HG03060 (cell line): ENCODE results near the gene CHAC2.
"Not testable (repeated sequence)": the region's sequence is repeated elsewhere in the genome, so short reads cannot be mapped to it uniquely, and the experiment has no call there.

Experiments
- ATAC-seq: cut with Tn5 transposase; IDR thresholded peaks from one replicate; pipeline ENCODE4 v1.9.1; 2021; ENCODE audit warnings: low read depth, moderate number of reproducible peaks; ENCODE audit not compliant: unreplicated experiment

Gene CHAC2

GRCh38 chr2:53767405-53768241 is at the start of gene CHAC2:
TSS of gene CHAC2 (plus strand) at chr2:53767804. CDS start at chr2:53767887, 83 bp downstream.
- ATAC-seq: peak; percentile 71

- not testable (repeated sequence) for ATAC-seq
Observed at GRCh38 chr2:53720944-53721343, 46.7 kb upstream of the CHAC2 start.

GRCh38 chr2:53724536-53724935 is 43.1 kb upstream of the CHAC2 start:
- no peak for ATAC-seq

- no peak for ATAC-seq
Observed at GRCh38 chr2:53725662-53726061, 41.9 kb upstream of the CHAC2 start.

- ATAC-seq: no peak
Observed at GRCh38 chr2:53727921-53728320, 39.7 kb upstream of the CHAC2 start.

GRCh38 chr2:53729143-53729762 is 38.4 kb upstream of the CHAC2 start:
- no peak for ATAC-seq

GRCh38 chr2:53737091-53737490 is 30.5 kb upstream of the CHAC2 start:
- ATAC-seq: no peak

- no peak for ATAC-seq
Observed at GRCh38 chr2:53739032-53739431, 28.6 kb upstream of the CHAC2 start.

GRCh38 chr2:53740170-53740569 is 27.4 kb upstream of the CHAC2 start:
- no peak for ATAC-seq

- ATAC-seq: no peak
Observed at GRCh38 chr2:53744395-53745065, 23.1 kb upstream of the CHAC2 start.

- no peak for ATAC-seq
Observed at GRCh38 chr2:53750041-53750768, 17.4 kb upstream of the CHAC2 start.

GRCh38 chr2:53751728-53752127 is 15.9 kb upstream of the CHAC2 start:
- ATAC-seq: peak; percentile 95

GRCh38 chr2:53752385-53752784 is 15.2 kb upstream of the CHAC2 start:
- ATAC-seq: no peak

GRCh38 chr2:53753041-53753440 is 14.6 kb upstream of the CHAC2 start:
- ATAC-seq: no peak

GRCh38 chr2:53755121-53755520 is 12.5 kb upstream of the CHAC2 start:
- no peak for ATAC-seq

GRCh38 chr2:53756644-53757043 is 11.0 kb upstream of the CHAC2 start:
- ATAC-seq: no peak

- not testable (repeated sequence) for ATAC-seq
Observed at GRCh38 chr2:53757206-53757605, 10.4 kb upstream of the CHAC2 start.

- no peak for ATAC-seq
Observed at GRCh38 chr2:53765767-53766166, 1.8 kb upstream of the CHAC2 start.

- peak; percentile 30 for ATAC-seq
Observed at GRCh38 chr2:53768242-53768542, 588 bp downstream of the CHAC2 start.

GRCh38 chr2:53769318-53769945 is 1.8 kb downstream of the CHAC2 start:
- ATAC-seq: no peak

GRCh38 chr2:53770264-53770663 is 2.7 kb downstream of the CHAC2 start:
- no peak for ATAC-seq
